Heart left ventricle (tissue), 16 donors: ENCODE measurements around the gene RBMS1. TPM values are rescaled to one million over a fixed set of nuclear protein-coding genes. Genes with fewer than 3 reads are reported as not detected.

Source experiments
- ATAC-seq, 4 donors: fragments of 200-7000 bp; cut with Tn5 transposase; one replicate each; pipeline ENCODE4 v1.9.1; 2020 to 2022; ENCODE audit warnings: moderate library complexity in 4 of 4, mild to moderate bottlenecking in 3 of 4, moderate number of reproducible peaks in 1 of 4
- DNase-seq, 5 donors: peaks; one replicate each; pipeline ENCODE4 v3.0.0-alpha.2; 2020
- H3K27ac ChIP-seq, 12 donors: fragments of 200-600 bp; sonication (generic) in 4 of 12; one replicate each; pipeline versions ENCODE4 v1.5.0 to v1.8.0; 2016 to 2022; ENCODE audit warnings: mild to moderate bottlenecking in 2 of 12
- H3K27me3 ChIP-seq, 9 donors: fragments of 200-600 bp; sonication (generic) in 2 of 9; one replicate each; pipeline versions ENCODE4 v1.5.1 to v1.8.0; 2016 to 2022; ENCODE audit warnings: mild to moderate bottlenecking in 3 of 9
- H3K36me3 ChIP-seq, 9 donors: fragments of 200-600 bp; sonication (generic) in 2 of 9; one replicate each; pipeline versions ENCODE4 v1.5.0 to v1.8.0; 2018 to 2022; ENCODE audit warnings: mild to moderate bottlenecking in 2 of 9
- H3K4me1 ChIP-seq, 12 donors: fragments of 200-600 bp; sonication (generic) in 4 of 12; one replicate each; pipeline versions ENCODE4 v1.5.0 to v1.8.0; 2016 to 2022; ENCODE audit warnings: mild to moderate bottlenecking in 3 of 12
- H3K4me3 ChIP-seq, 12 donors: fragments of 200-600 bp; sonication (generic) in 4 of 12; one replicate each; pipeline versions ENCODE4 v1.5.0 to v1.8.0; 2017 to 2022; ENCODE audit warnings: mild to moderate bottlenecking in 9 of 12, moderate library complexity in 4 of 12
- H3K9me3 ChIP-seq, 12 donors: fragments of 200-600 bp; sonication (generic) in 4 of 12; one replicate each; pipeline versions ENCODE4 v1.5.0 to v1.8.0; 2016 to 2022; ENCODE audit warnings: mild to moderate bottlenecking in 1 of 12
- POLR2A ChIP-seq, 2 donors: fragments of 450-650 bp; IDR thresholded peaks; one replicate each; pipeline ENCODE4 v1.6.1; 2017; ENCODE audit warnings: antibody characterized with exemption in 2 of 2, mild to moderate bottlenecking in 2 of 2, moderate library complexity in 2 of 2
- WGBS, 4 donors: extraction: QIAGEN DNeasy Blood & Tissue Kit in 2 of 4; methylation state at CpG; one replicate each; pipeline versions ENCODE4 v1.1.5 to v1.1.7; 2013 to 2018; 5-methylcytosine and 5-hydroxymethylcytosine counted together
- intact Hi-C, 10 donors: fragments of 100-400 bp; cut with DNase I; formaldehyde crosslinking; loops; one replicate each; pipeline versions ENCODE4 v1.11.1 to v1.14.2; 2022
- polyA plus RNA-seq, 2 donors: library from polyadenylated mRNA; stranded (reverse); fragments of 200-250 nt; gene quantifications; one replicate each; pipeline ENCODE4 v1.2.3, GENCODE V29; 2013
- total RNA-seq, 9 donors: library from RNA; depleted of rRNA in 2 of 9; stranded (reverse); fragments of >200 nt in 2 of 9; fragmentation: NEBNext Ultra II Directional in 3 of 9; extraction: Animal tissue kit (Norgen Biotek cat#: 25700) in 3 of 9; gene quantifications; one replicate each; pipeline versions ENCODE4 v1.1.0 to v1.2.4, GENCODE V29; 2016 to 2023
- TF ChIP-seq, protein P1 (sequence below), 12 donors: fragments of 200-600 bp; sonication (generic) in 4 of 12; IDR thresholded peaks; one replicate each; pipeline versions ENCODE4 v1.5.0 to v1.8.0; 2018 to 2022; ENCODE audit warnings: antibody characterized with exemption in 12 of 12, mild to moderate bottlenecking in 5 of 12
- donor health status: ischemic (EF 13 %, LVEDD 7.1; RV severe dilation, severe dysfunction).
- donor health status: healthy with polysubstance abuse.
- donor health status: DM: no; HTN: yes; CAD: no.
- donor health status: DM: no; HTN: no; CAD: no.
- donor health status: ischemic (EF 25% LVEDD 6.9; RV normal size, moderate dysfunction).
- donor health status: ischemic (EF 25% LVEDD 5.7; RV mildly dilated, moderate dysfunction).
- donor health status: healthy.
- donor health status: DM: yes; HTN: yes; CAD: no.
- donor health status: ischemic (EF 35%, LVEDD 5.7; RV mildly dilated, moderate dysfunction).
- donor health status: nonischemic (EF 11% LVEDD 7.7; RV severe dilation, severe dysfunction).
- donor health status: DM: yes; HTN: yes; CAD: no.
- donor health status: PGD.
- donor health status: ischemic (EF 29% LVEDD 5.4; RV normal size, mild dysfunction).
- donor health status: nonischemic (EF 23%, LVEDD 6.1; RV moderate dilation, normal function).

Gene RBMS1
- total and polyA plus RNA-seq, 11 donors, result 32.4 to 102 (median 52.6) TPM

- intact Hi-C loops, result loop anchor here in 7 of 10 donors (1.0 to 10.0 kb wide), 8 partner anchors 16 to 742 kb away; no protein-coding TSS in a partner anchor
- TF ChIP-seq, protein P1, sequence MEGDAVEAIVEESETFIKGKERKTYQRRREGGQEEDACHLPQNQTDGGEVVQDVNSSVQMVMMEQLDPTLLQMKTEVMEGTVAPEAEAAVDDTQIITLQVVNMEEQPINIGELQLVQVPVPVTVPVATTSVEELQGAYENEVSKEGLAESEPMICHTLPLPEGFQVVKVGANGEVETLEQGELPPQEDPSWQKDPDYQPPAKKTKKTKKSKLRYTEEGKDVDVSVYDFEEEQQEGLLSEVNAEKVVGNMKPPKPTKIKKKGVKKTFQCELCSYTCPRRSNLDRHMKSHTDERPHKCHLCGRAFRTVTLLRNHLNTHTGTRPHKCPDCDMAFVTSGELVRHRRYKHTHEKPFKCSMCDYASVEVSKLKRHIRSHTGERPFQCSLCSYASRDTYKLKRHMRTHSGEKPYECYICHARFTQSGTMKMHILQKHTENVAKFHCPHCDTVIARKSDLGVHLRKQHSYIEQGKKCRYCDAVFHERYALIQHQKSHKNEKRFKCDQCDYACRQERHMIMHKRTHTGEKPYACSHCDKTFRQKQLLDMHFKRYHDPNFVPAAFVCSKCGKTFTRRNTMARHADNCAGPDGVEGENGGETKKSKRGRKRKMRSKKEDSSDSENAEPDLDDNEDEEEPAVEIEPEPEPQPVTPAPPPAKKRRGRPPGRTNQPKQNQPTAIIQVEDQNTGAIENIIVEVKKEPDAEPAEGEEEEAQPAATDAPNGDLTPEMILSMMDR (IDR thresholded peaks at IDR 0.05), result peak; percentile 70 to 87 (median 76)
- no peak for TF ChIP-seq POLR2A (IDR thresholded peaks at IDR 0.05)
- ATAC-seq (peak in 2 of 4 donors; percentile 43 to 56), DNase-seq (no peak)
- H3K9me3 ChIP-seq, result no peaks in the 10 kb centered on the region
- no peaks in the 10 kb centered on the region for H3K36me3 ChIP-seq
- H3K4me3 ChIP-seq, result no peak overlapping the region
- H3K4me1 ChIP-seq, result peaks cover 0 to 29% (median 8%) of the 10 kb centered on the region in 12 donors
- H3K27me3 ChIP-seq, result no peaks in the 10 kb centered on the region
- WGBS, 4 donors, result 2 to 11% (median 6%) methylated on average over 1 of the region's 1 CpG
- H3K27ac ChIP-seq, result peak overlapping the region in 11 of 12 donors; percentile 21 to 81 (median 63)
Observed at GRCh38 chr2:160252278-160252887, 241.2 kb downstream of the RBMS1 start.

DNA sequence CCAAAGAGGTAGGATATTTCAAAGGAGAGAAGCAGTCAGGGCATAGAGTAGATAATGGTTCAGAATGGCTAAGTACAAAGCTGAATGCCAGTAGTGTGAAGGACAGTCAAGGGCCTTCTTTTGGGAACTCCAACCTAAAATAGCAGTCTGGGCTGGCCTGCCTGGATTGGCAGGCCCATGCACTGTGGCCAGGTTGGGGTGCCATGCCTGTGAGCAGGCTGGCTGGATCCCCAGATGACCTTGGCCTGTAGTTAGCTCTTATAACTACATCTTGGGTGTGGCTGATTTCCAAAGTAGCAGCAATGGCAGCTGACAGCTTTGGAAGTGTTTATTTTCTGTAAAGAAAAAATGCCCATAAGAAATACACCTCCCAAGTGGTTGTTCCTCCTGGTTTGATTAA lies 242.0 kb downstream of the RBMS1 start:
- Histone ChIP-seq H3K9me3 (no peaks in the 10 kb centered on the region), H3K4me1 (peaks cover 0 to 29% (median 8%) of the 10 kb centered on the region in 12 donors), H3K27me3 (no peaks in the 10 kb centered on the region), H3K36me3 (no peaks in the 10 kb centered on the region), H3K4me3 (no peak overlapping the region), H3K27ac (peak overlapping the region in 11 of 12 donors; percentile 21 to 81 (median 64))
- DNase-seq, result peak; percentile 52 to 87 (median 68)
- TF ChIP-seq POLR2A (IDR thresholded peaks at IDR 0.05), result no peak
- TF ChIP-seq, protein P1 (IDR thresholded peaks at IDR 0.05), result no peak
- ATAC-seq, result peak; percentile 85 to 97 (median 94)
- intact Hi-C loops, result loop anchor here in 7 of 10 donors (5.0 to 10.0 kb wide), 5 partner anchors 147 to 743 kb away; no protein-coding TSS in a partner anchor

DNA sequence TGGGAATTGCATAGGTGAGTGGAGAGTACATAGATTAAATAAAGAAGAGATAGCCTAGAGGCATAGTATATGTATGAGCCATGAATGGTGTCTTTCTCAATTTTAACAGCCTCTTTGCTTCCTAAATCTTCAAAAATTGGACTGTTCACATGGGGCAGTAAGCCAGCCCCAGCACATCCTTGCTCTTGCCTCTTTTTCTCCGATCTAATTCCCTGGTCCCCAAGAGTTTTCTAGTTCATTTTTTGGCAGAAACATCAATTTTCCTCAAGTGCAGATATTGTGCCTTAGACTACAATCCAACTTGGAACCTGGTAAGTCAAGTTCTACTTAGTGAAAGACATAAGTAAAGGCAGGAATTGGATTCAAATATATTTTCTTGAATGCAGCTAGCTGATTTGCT lies 243.7 kb downstream of the RBMS1 start:
- no peak for ATAC-seq
- no peak for DNase-seq
- no peak overlapping the region for H3K27ac ChIP-seq
- TF ChIP-seq, protein P1 (IDR thresholded peaks at IDR 0.05), result no peak
- no peak for TF ChIP-seq POLR2A (IDR thresholded peaks at IDR 0.05)
- no peaks in the 10 kb centered on the region for H3K27me3 ChIP-seq
- no peak overlapping the region for H3K4me3 ChIP-seq
- no peaks in the 10 kb centered on the region for H3K36me3 ChIP-seq
- intact Hi-C loops, result loop anchor here in 7 of 10 donors (5.0 to 10.0 kb wide), 7 partner anchors 135 to 745 kb away; no protein-coding TSS in a partner anchor
- H3K4me1 ChIP-seq, result peaks cover 0 to 29% (median 8%) of the 10 kb centered on the region in 12 donors
- 67 to 74% (median 69%) methylated on average over 1 of the region's 1 CpG for WGBS, 4 donors
- no peaks in the 10 kb centered on the region for H3K9me3 ChIP-seq

GRCh38 chr2:160247296-160248035 lies 246.1 kb downstream of the RBMS1 start:
- ATAC-seq (no peak), DNase-seq (no peak)
- intact Hi-C loops, result loop anchor here in 2 of 10 donors (5.0 to 10.0 kb wide), 2 partner anchors 133 to 135 kb away; no protein-coding TSS in a partner anchor
- Histone ChIP-seq H3K27me3 (no peaks in the 10 kb centered on the region), H3K9me3 (no peaks in the 10 kb centered on the region), H3K4me1 (peaks cover 0 to 31% (median 12%) of the 10 kb centered on the region in 12 donors), H3K36me3 (no peaks in the 10 kb centered on the region), H3K27ac (no peak overlapping the region), H3K4me3 (no peak overlapping the region)
- TF ChIP-seq, protein P1 (IDR thresholded peaks at IDR 0.05), result no peak
- TF ChIP-seq POLR2A (IDR thresholded peaks at IDR 0.05), result no peak
- 84 to 93% (median 91%) methylated on average over 6 of the region's 6 CpGs for WGBS, 4 donors
